GM12891 (cell line): ENCODE results near the gene CMTM7.
"Not testable (repeated sequence)": the region's sequence is repeated elsewhere in the genome, so short reads cannot be mapped to it uniquely, and the experiment has no call there.

Experiments
- PAX5 ChIP-seq: IDR thresholded peaks from 2 replicates; pipeline ENCODE4 v1.6.1; 2011; ENCODE audit warnings: low read length, moderate library complexity, mild to moderate bottlenecking; ENCODE audit not compliant: insufficient read depth, severe bottlenecking
- POLR2A ChIP-seq: IDR thresholded peaks from 2 replicates; pipeline ENCODE4 v1.6.1; 2011; ENCODE audit warnings: low read depth, low read length, control low read depth
- POLR2AphosphoS5 ChIP-seq: IDR thresholded peaks from 2 replicates; pipeline ENCODE4 v1.6.1; 2011; ENCODE audit warnings: low read depth, low read length, control low read depth
- POU2F2 ChIP-seq: IDR thresholded peaks from 2 replicates; pipeline ENCODE4 v1.6.1; 2011; ENCODE audit warnings: low read depth, mild to moderate bottlenecking, control low read depth, low read length, moderate library complexity
- SPI1 ChIP-seq: IDR thresholded peaks from 2 replicates; pipeline ENCODE4 v1.6.1; 2011; ENCODE audit warnings: low read depth, low read length, control low read depth
- TAF1 ChIP-seq: IDR thresholded peaks from 2 replicates; pipeline ENCODE4 v1.6.1; 2011; ENCODE audit warnings: low read depth, low read length, control low read depth

GRCh38 chr3:32466808-32467207 is 75.2 kb downstream of the CMTM7 start:
- not testable (repeated sequence) for TF ChIP-seq POLR2AphosphoS5, POU2F2, SPI1, POLR2A, TAF1, PAX5
